ENCODE results near the gene SYNE2.
"Not testable (repeated sequence)": the region's sequence is repeated elsewhere in the genome, so short reads cannot be mapped to it uniquely, and the experiment has no call there.

SYNE2 gene

GRCh38 chr14:64193821-64194220, 341.0 kb downstream of the SYNE2 start:
- DNase-seq (ENCODE audit: low read depth in 2 of 2), result no peak

GRCh38 chr14:64194404-64194803, 341.6 kb downstream of the SYNE2 start:
- no peak for DNase-seq (ENCODE audit: low read depth in 2 of 2)

GRCh38 chr14:64195199-64195598, 342.4 kb downstream of the SYNE2 start:
- DNase-seq (ENCODE audit: low read depth in 2 of 2), result no peak

GRCh38 chr14:64196056-64196455, 343.3 kb downstream of the SYNE2 start:
- no peak for DNase-seq (ENCODE audit: low read depth in 2 of 2)

GRCh38 chr14:64196814-64197411, 344.1 kb downstream of the SYNE2 start:
- DNase-seq (ENCODE audit: low read depth in 2 of 2), result no peak

- DNase-seq (ENCODE audit: low read depth in 2 of 2), result no peak
Measured at GRCh38 chr14:64197996-64198395, 345.2 kb downstream of the SYNE2 start.

GRCh38 chr14:64198486-64198885, 345.7 kb downstream of the SYNE2 start:
- DNase-seq (ENCODE audit: low read depth in 2 of 2), result no peak

- no peak for DNase-seq (ENCODE audit: low read depth in 2 of 2)
Measured at GRCh38 chr14:64200170-64200569, 347.4 kb downstream of the SYNE2 start.

GRCh38 chr14:64201296-64201695, 348.5 kb downstream of the SYNE2 start:
- no peak for DNase-seq (ENCODE audit: low read depth in 2 of 2)

GRCh38 chr14:64201921-64202545, 349.2 kb downstream of the SYNE2 start:
- no peak for DNase-seq (ENCODE audit: low read depth in 2 of 2)

GRCh38 chr14:64202716-64203115, 349.9 kb downstream of the SYNE2 start:
- no peak for DNase-seq (ENCODE audit: low read depth in 2 of 2)

GRCh38 chr14:64203366-64204006, 350.7 kb downstream of the SYNE2 start:
- DNase-seq (ENCODE audit: low read depth in 2 of 2), result no peak

- DNase-seq (ENCODE audit: low read depth in 2 of 2), result no peak
Measured at GRCh38 chr14:64208261-64208660, 355.5 kb downstream of the SYNE2 start.

GRCh38 chr14:64208981-64209380, 356.2 kb downstream of the SYNE2 start:
- no peak for DNase-seq (ENCODE audit: low read depth in 2 of 2)

GRCh38 chr14:64209444-64210131, 356.8 kb downstream of the SYNE2 start:
- no peak for DNase-seq (ENCODE audit: low read depth in 2 of 2)

- no peak for DNase-seq (ENCODE audit: low read depth in 2 of 2)
Measured at GRCh38 chr14:64210216-64210615, 357.4 kb downstream of the SYNE2 start.

GRCh38 chr14:64210912-64211311, 358.1 kb downstream of the SYNE2 start:
- DNase-seq (ENCODE audit: low read depth in 2 of 2), result not testable (repeated sequence)

GRCh38 chr14:64212666-64213065, 359.9 kb downstream of the SYNE2 start:
- DNase-seq (ENCODE audit: low read depth in 2 of 2), result no peak

- DNase-seq (ENCODE audit: low read depth in 2 of 2), result no peak
Measured at GRCh38 chr14:64213086-64213485, 360.3 kb downstream of the SYNE2 start.

- DNase-seq (ENCODE audit: low read depth in 2 of 2), result no peak
Measured at GRCh38 chr14:64213853-64214570, 361.2 kb downstream of the SYNE2 start.

GRCh38 chr14:64215274-64215673, 362.5 kb downstream of the SYNE2 start:
- DNase-seq (ENCODE audit: low read depth in 2 of 2), result no peak

- no peak for DNase-seq (ENCODE audit: low read depth in 2 of 2)
Measured at GRCh38 chr14:64215978-64216377, 363.2 kb downstream of the SYNE2 start.

Data from stimulated activated CD8-positive, alpha-beta memory T cell treated with anti-CD3 and anti-CD28 coated beads, Interleukin-7, amount 100 ng/mL, for 4 hours (primary cell).